GM19025 (cell line): ENCODE data around the gene STRBP.

Experiments used
- ATAC-seq: cut with Tn5 transposase; IDR thresholded peaks from one replicate; pipeline ENCODE4 v1.9.1; 2021; ENCODE audit warnings: mild to moderate bottlenecking, low read depth, moderate library complexity; ENCODE audit not compliant: unreplicated experiment

The STRBP gene

GRCh38 chr9:123073991-123074422 lies 194.4 kb downstream of the STRBP start:
- ATAC-seq: no peak

- no peak for ATAC-seq
Observed at GRCh38 chr9:123073441-123073840, 194.9 kb downstream of the STRBP start.

DNA sequence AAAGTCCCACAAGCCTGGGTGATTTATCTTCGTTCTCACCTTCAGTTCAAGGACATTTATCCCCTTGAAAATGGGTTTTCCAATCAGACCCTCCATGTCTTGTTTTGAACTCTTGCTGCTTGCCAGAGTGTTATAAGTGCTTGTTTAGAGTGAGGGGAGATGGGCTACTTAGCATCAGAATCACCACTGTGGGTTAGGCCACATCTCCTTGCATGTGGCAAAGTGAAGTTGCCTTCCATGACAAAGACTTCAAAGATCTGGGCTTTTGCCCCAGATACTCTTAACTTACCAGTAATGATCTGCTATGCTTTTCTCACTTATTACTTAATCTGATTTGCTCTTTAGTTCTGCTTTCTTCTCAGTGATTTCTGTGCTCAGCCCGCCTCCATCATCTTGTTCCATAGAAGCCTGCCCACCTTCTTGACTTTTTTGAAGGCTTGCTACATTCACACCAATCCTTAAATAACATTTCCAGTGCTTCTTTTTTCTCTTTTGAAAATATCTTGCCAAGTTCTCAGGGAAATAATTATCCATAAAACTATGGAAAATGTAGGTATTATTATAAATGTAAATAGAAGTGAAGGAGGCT lies 195.9 kb downstream of the STRBP start:
- no peak for ATAC-seq
